Transverse colon (tissue), 4 donors: ENCODE data around the gene CFAP46. TPM values are rescaled to one million over a fixed set of nuclear protein-coding genes. Genes with fewer than 3 reads are reported as not detected.

Experiments
- DNase-seq: peaks from one replicate; pipeline ENCODE4 v3.0.0-alpha.2; 2019
- H3K27ac ChIP-seq, 4 donors: fragments of 200-600 bp; sonication (generic); 2 replicates each; pipeline ENCODE4 v1.5.1; 2016 to 2018; ENCODE audit warnings: inconsistent platforms in 4 of 4
- H3K27me3 ChIP-seq: fragments of 200-600 bp; sonication (generic); 2 replicates; pipeline ENCODE4 v1.5.1; 2017; ENCODE audit warnings: inconsistent platforms
- H3K36me3 ChIP-seq, 4 donors: fragments of 200-600 bp; sonication (generic); 2 replicates each; pipeline ENCODE4 v1.5.1; 2017 to 2019; ENCODE audit warnings: inconsistent platforms in 4 of 4
- H3K4me1 ChIP-seq, 4 donors: fragments of 200-600 bp; sonication (generic); 2 replicates each; pipeline ENCODE4 v1.5.1; 2017 to 2020; ENCODE audit warnings: inconsistent platforms in 4 of 4
- H3K4me3 ChIP-seq, 4 donors: fragments of 200-600 bp; sonication (generic); 1 replicate in 1 of 4; 2 replicates in 3 of 4; pipeline versions ENCODE4 v1.5.1 to v1.6.1; 2017 to 2019; ENCODE audit warnings: inconsistent platforms in 4 of 4
- H3K9me3 ChIP-seq, 2 donors: fragments of 200-600 bp; sonication (generic); 2 replicates each; pipeline ENCODE4 v1.5.1; 2017 to 2019; ENCODE audit warnings: inconsistent platforms in 2 of 2
- CTCF ChIP-seq, 5 experiments: fragments of 200-600 bp in 3 of 5; fragments of 450-650 bp in 2 of 5; sonication (generic) in 3 of 5; IDR thresholded peaks; 1 replicate in 2 of 5; 2 replicates in 3 of 5; pipeline ENCODE4 v1.5.1; 2016 to 2017; ENCODE audit warnings: antibody characterized with exemption in 5 of 5, inconsistent platforms in 3 of 5, mild to moderate bottlenecking in 2 of 5, moderate library complexity in 1 of 5
- EP300 ChIP-seq: sonication (generic); formaldehyde crosslinking; IDR thresholded peaks from one replicate; pipeline ENCODE4 v1.6.1; 2017; ENCODE audit warnings: antibody characterized with exemption, low read depth
- POLR2A ChIP-seq: fragments of 450-650 bp; IDR thresholded peaks from one replicate; pipeline ENCODE4 v1.6.1; 2016; ENCODE audit warnings: antibody characterized with exemption, mild to moderate bottlenecking, moderate library complexity
- POLR2AphosphoS5 ChIP-seq, 3 donors: sonication (generic); formaldehyde crosslinking; IDR thresholded peaks; one replicate each; pipeline ENCODE4 v1.6.1; 2016; ENCODE audit warnings: antibody characterized with exemption in 3 of 3
- WGBS, 2 donors: methylation state at CpG; one replicate each; pipeline ENCODE4 v1.1.5; 2018; ENCODE audit warnings: low coverage in 1 of 2; 5-methylcytosine and 5-hydroxymethylcytosine counted together
- in situ Hi-C, 4 donors: fragments of 200-750 bp; cut with MboI; loops; one replicate each; pipeline versions ENCODE4 v1.15.0 to v1.15.1; 2017; ENCODE audit warnings: low sequenced_read_pairs in 3 of 4, low pct_ligation_motif_present in 1 of 4, low pct_unique_long_range_greater_than_20kb in 1 of 4
- intact Hi-C: fragments of 100-400 bp; cut with DNase I; formaldehyde crosslinking; loops from one replicate; pipeline ENCODE4 v1.15.1; 2023; ENCODE audit warnings: low total_unique reads
- total RNA-seq, 4 donors: library from RNA; depleted of rRNA; stranded (reverse); fragments of >200 nt; gene quantifications; one replicate each; pipeline ENCODE4 v1.1.0, GENCODE V29; 2016

Gene CFAP46
- total RNA-seq, 4 donors from 2014 or later = not detected

- intact Hi-C loops (no loop called here), in situ Hi-C loops (no loop called here)
- H3K4me1 ChIP-seq = peaks cover 0 to 4% (median 0%) of the 10 kb centered on the region in 4 donors
- H3K27me3 ChIP-seq = peaks cover 44% of the 10 kb centered on the region
- H3K4me3 ChIP-seq = no peak overlapping the region
- H3K36me3 ChIP-seq = no peaks in the 10 kb centered on the region
- H3K27ac ChIP-seq = no peak overlapping the region
- DNase-seq = no peak
- WGBS, 2 donors = 54 to 83% methylated on average over 5 to 18 of the region's 18 CpGs
- no peak for TF ChIP-seq POLR2AphosphoS5 (IDR thresholded peaks at IDR 0.05)
- no peak for TF ChIP-seq CTCF (IDR thresholded peaks at IDR 0.05)
- no peak for TF ChIP-seq EP300
- no peak for TF ChIP-seq POLR2A
- H3K9me3 ChIP-seq = no peaks in the 10 kb centered on the region
These were observed 66.1 kb downstream of the CFAP46 start for GRCh38 chr10:132876131-132876860.

GRCh38 chr10:132875435-132875834 is 66.9 kb downstream of the CFAP46 start:
- Histone ChIP-seq H3K27me3 (peaks cover 42% of the 10 kb centered on the region), H3K4me1 (peaks cover 0 to 4% (median 0%) of the 10 kb centered on the region in 4 donors), H3K36me3 (no peaks in the 10 kb centered on the region), H3K9me3 (no peaks in the 10 kb centered on the region), H3K27ac (no peak overlapping the region), H3K4me3 (no peak overlapping the region)
- 60 to 81% methylated on average over 2 of the region's 2 CpGs for WGBS, 2 donors
- TF ChIP-seq EP300 (no peak), POLR2AphosphoS5 (IDR thresholded peaks at IDR 0.05) (no peak), CTCF (IDR thresholded peaks at IDR 0.05) (no peak), POLR2A (no peak)
- intact Hi-C loops = no loop called here
- DNase-seq = no peak
- in situ Hi-C loops = no loop called here

- in situ Hi-C loops (no loop called here), intact Hi-C loops (no loop called here)
- WGBS, 2 donors = 83% methylated on average over 12 of the region's 12 CpGs; no CpG with 5 or more reads in 1 of the 2 donors
- TF ChIP-seq POLR2AphosphoS5 (IDR thresholded peaks at IDR 0.05) = no peak
- TF ChIP-seq POLR2A = no peak
- no peak for TF ChIP-seq EP300
- no peak for TF ChIP-seq CTCF (IDR thresholded peaks at IDR 0.05)
- no peak for DNase-seq
- Histone ChIP-seq H3K36me3 (no peaks in the 10 kb centered on the region), H3K4me1 (no peaks in the 10 kb centered on the region), H3K4me3 (no peak overlapping the region), H3K9me3 (no peaks in the 10 kb centered on the region), H3K27ac (no peak overlapping the region), H3K27me3 (peaks cover 23% of the 10 kb centered on the region)
These were observed 69.0 kb downstream of the CFAP46 start for GRCh38 chr10:132873395-132873794.

GRCh38 chr10:132872658-132873057 is 69.7 kb downstream of the CFAP46 start:
- intact Hi-C loops (no loop called here), in situ Hi-C loops (no loop called here)
- Histone ChIP-seq H3K27ac (no peak overlapping the region), H3K36me3 (no peaks in the 10 kb centered on the region), H3K9me3 (no peaks in the 10 kb centered on the region), H3K4me1 (no peaks in the 10 kb centered on the region), H3K27me3 (peaks cover 16% of the 10 kb centered on the region), H3K4me3 (no peak overlapping the region)
- 86 to 91% methylated on average over 1 to 13 of the region's 13 CpGs for WGBS, 2 donors
- DNase-seq = no peak
- no peak for TF ChIP-seq POLR2A
- TF ChIP-seq CTCF (IDR thresholded peaks at IDR 0.05) = no peak
- TF ChIP-seq POLR2AphosphoS5 (IDR thresholded peaks at IDR 0.05) = no peak
- TF ChIP-seq EP300 = no peak
